CD4-positive, alpha-beta T cell treated with Interleukin-17A for 1 hour (primary cell): ENCODE results near the gene TTC33.
A peak's percentile ranks its signal among the peaks of the same experiment; 100 is the strongest.
"Not testable (repeated sequence)": the region's sequence is repeated elsewhere in the genome, so short reads cannot be mapped to it uniquely, and the experiment has no call there.

Experiments
- DNase-seq: peaks from one replicate; pipeline ENCODE4 v3.0.0-alpha.2; 2020

TTC33 gene

GRCh38 chr5:40648150-40648549, 107.6 kb downstream of the TTC33 start:
- no peak for DNase-seq

- DNase-seq: no peak
These were observed 109.5 kb downstream of the TTC33 start for GRCh38 chr5:40646266-40646665.

DNA sequence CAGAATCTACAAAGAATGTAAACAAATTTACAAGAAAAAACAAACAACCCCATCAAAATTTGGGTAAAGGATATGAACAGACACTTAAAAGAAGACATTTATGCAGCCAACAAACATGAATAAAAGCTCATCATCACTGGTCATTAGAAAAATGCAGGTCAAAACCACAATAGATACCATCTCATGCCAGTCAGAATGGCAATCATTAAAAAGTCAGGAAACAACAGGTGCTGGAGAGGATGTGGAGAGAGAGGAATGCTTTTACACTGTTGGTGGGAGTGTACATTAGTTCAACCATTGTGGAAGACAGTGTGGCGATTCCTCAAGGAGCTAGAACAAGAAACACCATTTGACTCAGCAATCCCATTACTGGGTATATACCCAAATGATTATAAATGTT, 116.2 kb downstream of the TTC33 start:
- DNase-seq: not testable (repeated sequence)

DNA sequence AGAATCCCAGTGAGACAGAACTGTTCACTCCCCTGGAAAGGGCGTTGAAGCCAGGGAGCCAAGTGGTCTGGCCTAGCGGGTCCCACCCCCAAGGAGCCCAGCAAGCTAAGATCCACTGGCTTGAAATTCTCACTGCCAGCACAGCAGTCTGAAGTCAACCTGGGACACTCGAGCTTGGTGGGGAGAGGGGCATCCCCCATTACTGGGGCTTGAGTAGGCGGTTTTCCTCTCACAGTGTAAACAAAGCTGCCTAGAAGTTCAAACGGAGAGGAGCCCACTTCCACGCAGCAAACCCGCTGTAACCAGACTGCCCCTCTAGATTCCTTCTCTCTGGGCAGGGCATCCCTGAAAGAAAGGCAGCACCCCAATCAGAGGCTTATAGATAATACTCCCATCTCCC, 121.2 kb downstream of the TTC33 start:
- DNase-seq: no peak

DNA sequence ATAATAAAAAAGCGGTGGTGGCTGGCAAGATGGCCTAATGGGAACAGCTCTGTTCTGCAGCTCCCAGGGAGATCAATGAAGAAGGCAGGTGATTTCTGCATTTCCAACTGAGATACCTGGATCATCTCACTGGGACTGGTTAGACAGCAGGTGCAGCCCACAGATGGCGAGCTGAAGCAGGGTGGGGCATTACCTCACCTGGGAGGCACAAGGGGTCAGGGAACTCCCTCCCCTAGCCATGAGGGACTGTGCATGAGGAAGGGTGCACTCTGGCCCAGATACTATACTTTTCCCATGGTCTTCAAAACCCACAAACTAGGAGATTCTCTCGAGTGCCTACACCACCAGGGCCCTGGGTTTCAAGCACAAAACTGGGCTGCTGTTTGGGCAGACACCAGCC, 121.6 kb downstream of the TTC33 start:
- no peak for DNase-seq

DNA sequence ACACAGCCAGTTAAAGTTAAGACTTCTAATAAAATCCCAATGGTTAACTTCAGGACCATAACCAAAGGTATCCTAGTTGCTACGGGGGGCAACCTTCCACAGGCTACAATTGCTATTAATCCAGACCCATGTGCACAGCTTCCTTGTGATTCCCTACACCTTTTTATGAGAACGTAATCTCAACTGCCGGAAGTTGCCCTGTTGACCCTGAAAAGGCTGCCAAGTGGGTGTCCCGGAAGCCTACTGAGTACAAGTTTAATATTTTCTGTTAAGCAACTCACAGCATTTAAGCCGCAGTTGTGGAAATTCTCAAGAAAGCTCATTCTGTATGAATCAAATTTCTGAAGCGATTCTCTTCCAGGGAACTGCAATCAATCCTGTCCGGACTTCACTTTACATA, 124.5 kb downstream of the TTC33 start:
- no peak for DNase-seq

DNA sequence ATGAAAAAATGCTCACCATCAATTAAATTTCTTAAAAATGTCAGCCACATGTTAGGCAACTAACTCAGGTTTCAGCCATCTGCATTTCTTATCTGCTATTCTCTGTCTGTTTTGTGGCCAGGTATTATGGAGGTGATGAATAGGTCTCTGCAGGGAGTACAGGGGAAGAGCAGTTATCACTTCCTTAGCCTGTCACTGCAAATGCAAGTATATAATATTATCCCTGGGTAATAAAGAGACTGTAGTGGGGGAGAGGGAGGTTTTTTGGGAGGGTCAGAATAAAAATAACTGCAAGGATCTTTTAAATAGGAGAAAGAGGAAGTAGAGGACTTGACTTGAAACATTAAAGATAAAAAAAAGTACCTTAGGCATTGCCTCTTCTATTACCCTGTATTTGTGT, 125.6 kb downstream of the TTC33 start:
- no peak for DNase-seq

DNA sequence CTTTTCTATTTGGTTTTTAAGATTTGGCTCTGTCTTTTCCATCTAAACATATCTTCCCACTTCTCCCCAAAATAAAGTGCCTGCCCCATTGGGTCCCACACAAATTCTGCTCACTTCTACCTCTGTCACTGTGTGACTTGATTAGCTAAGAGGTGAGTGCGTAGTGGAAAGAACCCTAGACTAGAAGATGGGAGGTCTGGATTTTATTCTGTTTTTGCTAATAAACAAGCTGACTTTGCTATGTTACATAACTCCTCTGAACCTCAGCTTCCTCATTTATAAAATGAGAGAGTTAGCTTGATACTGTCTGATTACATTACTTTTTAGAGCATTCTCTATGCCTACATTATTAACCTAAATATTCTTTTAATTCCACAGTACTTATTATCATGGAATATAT, 127.4 kb downstream of the TTC33 start:
- no peak for DNase-seq

GRCh38 chr5:40627706-40628105, 128.1 kb downstream of the TTC33 start:
- DNase-seq: no peak

- no peak for DNase-seq
These were observed 129.0 kb downstream of the TTC33 start for GRCh38 chr5:40626801-40627200.

DNA sequence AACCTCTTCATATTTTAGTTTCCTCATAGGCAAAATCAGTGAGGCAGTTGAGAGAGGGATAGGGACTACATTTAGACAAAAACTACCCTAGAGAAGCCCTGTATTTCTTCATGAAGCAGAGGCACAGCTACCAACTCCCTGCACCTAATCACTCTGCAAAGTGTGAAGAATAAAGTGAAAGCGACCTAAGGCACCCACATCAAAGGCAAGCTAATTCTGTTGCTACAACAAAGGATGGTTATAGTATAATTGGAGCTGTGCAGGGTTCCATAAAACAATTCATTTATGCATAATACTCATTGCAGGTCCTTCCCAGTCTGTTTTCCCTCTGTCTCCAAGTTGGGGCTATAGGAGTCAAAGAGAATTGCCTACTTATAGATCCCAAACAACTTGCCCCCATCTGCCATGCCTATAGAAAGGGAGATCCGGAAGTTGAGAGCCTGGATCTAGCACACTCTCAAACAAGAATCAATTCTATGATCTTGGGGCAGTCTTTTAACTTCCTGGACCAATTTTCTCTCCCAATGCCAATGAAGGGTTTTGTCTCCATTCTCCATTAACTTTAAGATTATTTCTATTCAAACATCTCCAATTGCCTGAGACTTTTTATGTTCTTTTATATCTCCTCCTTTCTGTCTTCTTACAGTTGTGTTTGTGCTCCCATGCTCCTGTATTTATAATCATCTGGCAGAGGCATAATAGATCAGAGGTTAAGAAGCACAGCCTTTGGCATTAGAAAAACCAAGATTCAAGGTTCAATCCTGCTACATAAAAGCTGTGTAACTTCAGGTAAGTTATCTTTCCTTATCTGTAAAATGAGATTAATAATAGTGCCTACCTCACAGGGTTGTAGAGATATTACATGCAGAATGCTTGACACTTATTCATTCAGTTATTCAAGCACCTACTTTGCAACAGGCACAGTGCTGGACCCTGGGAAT, 132.0 kb downstream of the TTC33 start:
- DNase-seq: peak; percentile 67

GRCh38 chr5:40622463-40623252, 133.1 kb downstream of the TTC33 start:
- no peak for DNase-seq

DNA sequence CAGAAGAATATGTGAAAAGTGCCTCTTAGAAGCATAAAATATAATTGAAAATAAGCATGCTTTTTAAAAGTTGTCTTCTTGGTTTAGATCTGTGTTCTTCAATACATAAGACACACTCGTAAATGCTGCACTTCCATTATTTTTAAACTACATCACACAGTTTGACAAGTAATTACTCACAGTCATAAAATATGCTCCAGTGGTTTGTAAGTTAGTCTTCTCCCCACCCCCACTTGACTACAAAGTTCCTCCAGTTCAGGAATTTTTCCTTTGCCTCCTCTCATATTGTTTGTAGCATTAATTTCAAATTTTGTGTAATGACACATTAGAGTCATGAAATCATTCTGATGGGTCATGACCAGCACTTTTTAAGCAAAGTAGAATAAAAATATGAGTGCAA, 136.3 kb downstream of the TTC33 start:
- DNase-seq: no peak

DNA sequence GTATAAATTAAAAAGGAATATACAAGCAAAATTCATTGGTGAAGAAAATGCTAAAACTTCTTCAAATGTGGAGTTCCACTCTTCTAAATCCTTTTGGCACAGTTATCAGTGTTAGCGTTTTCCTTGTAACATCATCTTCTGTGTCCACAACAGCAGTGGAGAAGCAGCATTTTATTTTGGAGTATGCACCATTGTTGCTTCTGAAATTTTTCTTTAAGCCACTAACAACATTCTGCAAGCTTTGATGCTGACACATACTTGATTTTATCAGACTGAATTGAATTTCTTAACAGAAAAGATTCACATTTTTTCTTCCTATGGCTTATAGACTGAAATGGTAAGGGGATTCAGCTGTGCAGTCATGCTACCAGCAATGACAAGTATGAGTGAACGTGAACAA, 136.8 kb downstream of the TTC33 start:
- no peak for DNase-seq

GRCh38 chr5:40616781-40617180, 139.0 kb downstream of the TTC33 start:
- DNase-seq: no peak

DNA sequence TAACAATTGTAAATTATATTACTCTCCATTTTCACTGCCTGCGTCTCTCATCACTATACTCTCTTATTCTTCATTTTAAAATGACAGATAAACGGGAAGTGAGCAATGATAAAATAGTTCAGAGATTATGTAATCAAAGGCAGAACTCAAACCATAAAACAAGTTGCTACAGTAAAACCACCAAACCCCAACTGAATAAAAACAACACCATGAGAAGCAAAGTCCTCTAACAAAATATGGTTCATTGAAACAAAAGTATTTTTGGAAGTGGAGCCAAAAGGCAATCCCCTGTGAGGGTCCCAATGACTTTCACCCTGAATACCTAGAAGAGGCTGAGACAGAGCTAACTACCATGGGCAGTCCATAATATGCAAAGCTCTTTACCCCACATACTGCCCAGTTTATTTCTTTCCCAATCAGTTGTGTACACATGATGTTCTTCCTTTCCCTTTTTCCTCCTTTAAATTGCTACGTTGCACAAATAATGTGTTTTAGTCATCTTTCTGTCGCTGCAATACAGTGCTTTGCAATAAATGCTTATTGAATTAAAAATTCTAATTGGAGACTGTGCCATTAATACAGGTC, 140.1 kb downstream of the TTC33 start:
- DNase-seq: peak; percentile 35

DNA sequence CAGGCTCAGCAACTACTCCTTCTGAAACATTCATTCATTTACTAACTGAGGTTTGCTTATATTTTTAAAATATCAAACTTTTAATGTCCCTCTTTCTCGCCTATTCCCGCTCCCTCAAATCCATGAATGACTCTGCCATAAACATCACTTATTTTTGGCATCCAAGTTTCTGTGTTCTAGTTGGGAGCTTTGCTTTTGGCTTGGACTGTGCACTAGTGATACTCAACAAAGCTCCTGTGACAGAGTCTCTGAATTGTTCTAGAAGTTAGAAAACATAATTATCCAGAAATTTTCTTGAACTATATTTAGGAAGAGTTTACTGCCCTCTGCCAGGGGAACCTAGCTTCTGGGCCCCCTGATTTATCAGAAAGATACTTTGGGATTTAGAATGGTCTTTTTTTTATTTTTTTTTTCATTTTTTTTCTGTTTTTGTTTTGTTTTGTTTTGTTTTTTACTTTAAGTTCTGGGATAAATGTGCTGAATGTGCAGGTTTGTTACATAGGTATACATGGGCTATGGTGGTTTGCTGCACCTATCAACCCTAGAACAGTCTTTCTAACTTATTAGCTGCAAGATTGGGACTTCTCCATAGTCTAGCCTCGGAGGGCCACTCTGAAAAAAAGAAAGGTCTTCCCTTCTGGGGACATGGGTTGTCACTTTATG, 140.7 kb downstream of the TTC33 start:
- no peak for DNase-seq

GRCh38 chr5:40614466-40614865, 141.3 kb downstream of the TTC33 start:
- DNase-seq: no peak

- no peak for DNase-seq
These were observed 148.6 kb downstream of the TTC33 start for GRCh38 chr5:40607202-40607601.

GRCh38 chr5:40606077-40606765, 149.5 kb downstream of the TTC33 start:
- no peak for DNase-seq

GRCh38 chr5:40605295-40605958, 150.3 kb downstream of the TTC33 start:
- DNase-seq: peak; percentile 56

DNA sequence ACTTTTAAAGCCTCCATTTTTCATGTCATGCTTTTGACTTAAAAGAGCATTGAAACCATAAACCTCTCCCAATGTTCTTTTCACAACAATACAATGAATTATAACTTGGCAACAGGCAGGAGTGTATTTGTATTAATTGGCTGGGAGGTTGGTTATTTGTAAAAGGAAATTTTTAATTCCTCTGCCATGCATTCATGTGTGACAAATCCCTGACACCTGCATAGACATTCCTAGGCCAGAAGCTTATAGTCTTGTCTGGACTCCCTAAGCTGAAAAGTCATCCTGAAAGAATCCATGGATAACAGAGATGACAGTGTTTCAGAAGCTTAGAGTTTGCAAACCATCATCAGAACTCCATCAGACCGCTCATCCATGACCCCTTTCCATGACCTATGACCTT, 152.4 kb downstream of the TTC33 start:
- DNase-seq: no peak
